MG63 (cell line): ENCODE results near the gene SAMD7. TPM values are rescaled to one million over a fixed set of nuclear protein-coding genes. Genes with fewer than 3 reads are reported as not detected.

Experiments
- DNase-seq: peaks from one replicate; pipeline ENCODE4 v3.0.0-alpha.2; 2020
- H3K27me3 ChIP-seq: fragments of 250-450 bp; sonication (Bioruptor Pico); 2 replicates; pipeline ENCODE4 v1.5.1; 2020; ENCODE audit warnings: mild to moderate bottlenecking, moderate library complexity
- H3K36me3 ChIP-seq: fragments of 250-450 bp; sonication (Bioruptor Pico); 2 replicates; pipeline ENCODE4 v1.5.1; 2020; ENCODE audit warnings: mild to moderate bottlenecking, moderate library complexity
- H3K4me3 ChIP-seq: fragments of 250-450 bp; sonication (Bioruptor Pico); 2 replicates; pipeline ENCODE4 v1.5.1; 2020; ENCODE audit warnings: mild to moderate bottlenecking, moderate library complexity
- H3K9me3 ChIP-seq: fragments of 250-450 bp; sonication (Bioruptor Pico); 2 replicates; pipeline ENCODE4 v1.5.1; 2020; ENCODE audit warnings: mild to moderate bottlenecking, moderate library complexity
- total RNA-seq: library from RNA; depleted of rRNA; stranded (reverse); fragments of >200 nt; shearing (Covaris generic); gene quantifications from 2 replicates; pipeline ENCODE4 v1.2.3, GENCODE V29; 2014; ENCODE audit warnings: low replicate concordance; rRNA removed

SAMD7 gene, protein sequence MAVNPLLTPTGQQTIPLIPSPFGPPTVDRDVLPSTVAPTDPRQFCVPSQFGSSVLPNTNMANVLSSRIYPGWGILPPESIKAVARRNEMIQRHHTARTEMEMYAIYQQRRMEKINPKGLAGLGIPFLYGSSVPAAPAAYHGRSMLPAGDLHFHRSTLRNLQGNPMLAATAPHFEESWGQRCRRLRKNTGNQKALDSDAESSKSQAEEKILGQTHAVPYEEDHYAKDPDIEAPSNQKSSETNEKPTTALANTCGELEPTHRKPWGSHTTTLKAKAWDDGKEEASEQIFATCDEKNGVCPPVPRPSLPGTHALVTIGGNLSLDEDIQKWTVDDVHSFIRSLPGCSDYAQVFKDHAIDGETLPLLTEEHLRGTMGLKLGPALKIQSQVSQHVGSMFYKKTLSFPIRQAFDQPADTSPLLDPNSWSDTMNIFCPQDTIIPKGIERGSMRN
- total RNA-seq = not detected in 2 replicates

DNA sequence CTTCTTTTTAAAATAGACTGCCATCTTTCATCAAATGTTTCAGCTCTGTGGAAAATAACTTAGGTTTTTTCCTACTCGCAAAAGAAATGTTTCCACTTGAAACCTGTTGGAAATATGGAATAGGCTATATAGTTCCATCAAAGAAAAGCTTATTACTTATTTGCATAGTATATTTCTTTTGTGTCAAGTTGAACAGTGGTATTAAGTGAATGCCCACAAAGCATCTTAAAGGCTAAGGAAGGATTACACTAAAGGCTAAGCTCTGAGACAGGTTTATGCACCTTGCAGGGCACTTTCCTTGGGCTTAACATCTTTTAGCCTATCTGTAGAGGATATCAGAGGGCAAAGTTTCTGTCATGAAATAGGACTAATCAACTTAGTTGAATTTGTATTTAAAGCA, at the start of gene SAMD7:
TSS of gene SAMD7 (plus strand) at position 301 of the 400 bp plus-strand sequence. CDS start 7,927 bp downstream, outside the sequence.
- no peaks in the 10 kb centered on the region for H3K9me3 ChIP-seq
- H3K36me3 ChIP-seq = no peaks in the 10 kb centered on the region
- H3K27me3 ChIP-seq = no peaks in the 10 kb centered on the region; the same call in 1 of the 2 replicates
- no peak for DNase-seq
- no peak within 1 kb of the TSS for H3K4me3 ChIP-seq

DNA sequence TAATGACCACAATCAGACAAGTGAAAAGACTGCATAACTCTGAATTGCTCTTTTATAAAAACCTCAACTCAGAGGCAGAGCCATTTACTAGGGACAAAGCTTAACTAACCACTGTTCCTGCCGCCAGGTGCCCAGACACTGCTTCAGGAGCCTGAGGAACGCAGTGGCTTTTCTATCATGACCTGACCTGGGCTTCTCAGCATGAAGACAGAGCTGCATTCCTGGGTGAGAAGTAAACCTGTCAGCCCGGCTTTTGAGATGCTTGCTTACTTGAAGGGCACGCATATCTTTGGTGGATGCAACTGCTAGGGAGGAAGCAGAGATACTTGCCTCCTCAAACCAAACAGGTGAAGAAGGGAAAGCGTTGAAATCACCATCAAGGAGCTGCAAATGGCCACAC, 49.5 kb upstream of the SAMD7 start:
- no peaks in the 10 kb centered on the region for H3K9me3 ChIP-seq
- no peak overlapping the region for H3K4me3 ChIP-seq
- no peaks in the 10 kb centered on the region; the same call in 1 of the 2 replicates for H3K27me3 ChIP-seq
- H3K36me3 ChIP-seq = no peaks in the 10 kb centered on the region
- DNase-seq = no peak

DNA sequence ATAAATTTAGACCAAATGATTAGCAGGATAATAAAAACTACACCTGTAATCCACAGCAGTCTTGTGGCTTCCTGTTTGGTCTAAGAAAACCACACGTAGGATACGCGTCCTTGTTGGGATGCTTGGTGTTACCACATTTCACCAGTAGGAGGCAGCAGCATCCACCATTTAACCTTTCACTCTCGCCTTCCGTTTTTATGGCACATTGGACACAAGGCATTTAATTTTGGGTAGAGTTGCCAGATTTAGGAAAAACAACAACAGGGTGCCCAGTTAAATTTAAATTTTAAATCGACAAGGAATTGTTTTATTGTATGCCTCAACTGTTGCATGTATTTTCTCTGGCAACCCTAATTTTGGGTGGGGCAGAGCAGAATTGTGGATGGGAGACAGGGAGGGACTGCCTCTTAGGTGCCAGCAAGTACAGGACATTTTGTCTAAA, 47.9 kb upstream of the SAMD7 start:
- peak; percentile 38 for DNase-seq
- H3K9me3 ChIP-seq = no peaks in the 10 kb centered on the region
- no peaks in the 10 kb centered on the region; the same call in none of the 2 replicates for H3K27me3 ChIP-seq
- no peak overlapping the region for H3K4me3 ChIP-seq
- H3K36me3 ChIP-seq = no peaks in the 10 kb centered on the region

DNA sequence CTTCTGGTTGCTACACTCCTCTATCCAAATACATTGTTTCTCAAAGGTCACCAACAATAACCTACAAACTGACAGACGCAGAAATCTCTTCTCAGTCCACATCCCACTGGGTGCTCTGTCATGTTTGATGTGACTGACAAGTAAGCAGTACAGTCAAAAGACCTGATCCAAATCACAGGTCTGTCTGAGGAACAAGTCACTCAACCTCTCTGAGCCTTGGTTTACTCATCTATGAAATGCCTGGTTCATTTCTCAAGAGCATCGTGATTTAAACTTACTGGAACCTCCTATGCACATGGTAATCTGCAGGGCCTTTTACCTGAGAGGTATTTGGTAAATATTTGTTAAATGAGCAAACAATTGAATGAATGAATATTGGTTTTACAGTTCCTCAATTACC, 47.1 kb upstream of the SAMD7 start:
- H3K4me3 ChIP-seq = no peak overlapping the region
- DNase-seq = no peak
- no peaks in the 10 kb centered on the region; the same call in none of the 2 replicates for H3K27me3 ChIP-seq
- no peaks in the 10 kb centered on the region for H3K36me3 ChIP-seq
- H3K9me3 ChIP-seq = no peaks in the 10 kb centered on the region

DNA sequence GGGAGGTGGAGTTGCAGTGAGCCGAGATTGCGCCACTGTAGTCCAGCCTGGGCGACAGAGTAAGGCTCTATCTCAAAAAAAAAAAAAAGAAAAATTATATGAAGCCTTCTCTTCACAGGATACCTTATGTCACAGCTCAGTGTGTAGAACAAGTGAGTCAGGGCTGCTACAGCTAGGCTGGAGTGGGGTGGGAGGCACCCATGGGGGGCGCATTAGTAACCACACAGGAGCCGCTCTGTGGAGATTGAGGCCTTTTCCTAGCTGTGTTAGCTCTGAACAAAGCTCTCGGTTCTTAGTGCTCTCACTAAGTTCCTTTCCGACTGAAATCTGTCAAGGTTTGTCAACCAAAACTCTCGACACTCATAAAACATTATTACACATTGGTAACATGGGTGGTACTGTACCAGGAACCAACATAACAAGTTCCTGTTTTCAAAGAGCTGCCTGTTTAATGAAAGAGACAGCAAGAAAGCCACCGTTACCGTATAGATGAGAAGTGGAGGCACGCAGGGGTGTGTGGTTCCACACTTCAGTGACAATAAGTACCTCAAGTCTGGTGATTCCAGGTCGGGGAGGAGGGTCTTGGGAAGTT, 46.1 kb upstream of the SAMD7 start:
- Histone ChIP-seq H3K9me3 (no peaks in the 10 kb centered on the region), H3K4me3 (no peak overlapping the region), H3K36me3 (no peaks in the 10 kb centered on the region), H3K27me3 (no peaks in the 10 kb centered on the region; the same call in 1 of the 2 replicates)
- no peak for DNase-seq

DNA sequence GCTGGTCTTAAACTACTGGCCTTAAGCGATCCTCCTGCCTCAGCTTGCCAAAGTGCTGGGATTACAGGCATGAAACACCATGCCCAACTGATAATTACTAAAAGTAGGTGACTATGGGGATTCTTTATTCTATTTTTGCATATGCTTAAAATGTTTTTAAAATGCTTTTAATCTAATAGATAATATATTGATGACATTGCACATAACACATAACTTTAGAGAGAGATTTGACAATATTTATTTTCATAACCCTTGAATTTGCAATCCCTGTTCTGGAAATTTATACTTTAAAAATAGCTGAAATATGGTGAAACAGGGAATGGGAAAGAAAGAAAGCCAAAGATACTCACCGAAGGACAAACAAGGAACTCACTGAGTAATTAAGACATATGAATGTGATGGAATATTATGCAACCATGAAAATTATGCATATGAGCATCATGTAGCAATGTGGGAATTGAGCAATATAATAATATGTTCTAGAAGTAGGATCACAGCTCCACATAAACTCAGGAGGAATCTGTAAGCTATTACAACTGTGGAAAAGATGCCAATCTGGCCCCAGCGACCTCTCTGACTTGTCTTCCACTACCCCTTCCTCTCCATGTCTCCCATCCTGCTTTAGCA, 43.7 kb upstream of the SAMD7 start:
- no peaks in the 10 kb centered on the region for H3K9me3 ChIP-seq
- no peak for DNase-seq
- H3K27me3 ChIP-seq = no peaks in the 10 kb centered on the region; the same call in 1 of the 2 replicates
- H3K4me3 ChIP-seq = no peak overlapping the region
- no peaks in the 10 kb centered on the region for H3K36me3 ChIP-seq

DNA sequence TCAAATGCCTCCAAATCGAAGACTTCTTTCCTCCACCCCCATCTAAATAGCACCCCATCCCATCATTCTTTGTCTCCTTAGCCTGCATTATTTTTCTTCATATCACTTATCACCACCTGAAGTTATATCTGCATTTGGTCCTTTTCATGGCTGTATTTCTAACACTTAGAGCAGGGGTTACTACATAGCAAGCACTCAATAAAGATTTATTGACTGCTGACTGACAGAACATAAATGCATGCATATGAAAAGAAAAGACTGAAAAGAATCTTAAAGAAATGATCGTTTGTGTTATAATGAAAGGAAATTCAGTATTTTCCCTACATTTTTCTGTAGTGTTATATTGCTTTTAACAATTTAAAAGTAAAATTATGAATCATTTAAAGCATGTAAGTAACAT, 43.0 kb upstream of the SAMD7 start:
- Histone ChIP-seq H3K9me3 (no peaks in the 10 kb centered on the region), H3K36me3 (no peaks in the 10 kb centered on the region), H3K27me3 (no peaks in the 10 kb centered on the region; the same call in 1 of the 2 replicates), H3K4me3 (no peak overlapping the region)
- DNase-seq = no peak

DNA sequence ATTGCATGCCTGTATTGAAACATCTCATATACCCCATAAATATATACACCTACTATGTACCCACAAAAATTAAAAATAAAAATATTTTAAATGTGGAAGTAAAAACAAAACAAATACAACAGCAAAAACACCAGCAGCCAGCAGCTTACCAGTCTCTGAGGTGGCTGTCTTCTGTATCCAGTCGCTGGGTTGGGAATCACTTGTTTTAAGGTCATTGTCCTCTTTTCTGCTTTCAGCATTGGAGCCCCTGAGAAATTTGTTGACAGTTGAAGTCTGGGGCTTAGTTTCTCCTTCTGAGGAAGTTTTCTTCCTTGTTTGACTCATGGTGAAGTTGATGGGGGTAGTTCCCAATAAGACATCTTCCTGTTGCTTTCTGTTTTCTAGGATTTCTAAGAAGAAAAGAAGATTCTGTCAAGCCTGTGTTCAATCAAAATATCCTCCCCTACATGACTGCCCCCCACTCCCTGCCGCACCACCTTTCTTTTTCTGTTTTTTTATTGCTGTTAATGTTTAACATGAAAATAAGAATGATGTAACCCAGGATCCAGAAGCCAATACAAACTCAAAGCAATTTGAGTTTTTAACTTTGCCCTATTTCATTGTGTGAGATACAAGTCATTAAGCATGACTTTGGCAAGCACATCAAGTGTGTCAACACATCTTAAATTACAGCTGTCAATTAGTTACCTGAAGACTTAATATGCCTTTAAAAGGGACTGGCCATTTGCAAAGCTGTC, 41.7 kb upstream of the SAMD7 start, which contains the start of gene LRRC31:
TSS of gene LRRC31 (minus strand) at position 452 of the 737 bp plus-strand sequence. CDS start at position 324, 128 bp downstream.
- no peaks in the 10 kb centered on the region for H3K9me3 ChIP-seq
- DNase-seq = no peak
- no peaks in the 10 kb centered on the region for H3K36me3 ChIP-seq
- H3K27me3 ChIP-seq = no peaks in the 10 kb centered on the region; the same call in 1 of the 2 replicates
- H3K4me3 ChIP-seq = no peak within 1 kb of the TSS

DNA sequence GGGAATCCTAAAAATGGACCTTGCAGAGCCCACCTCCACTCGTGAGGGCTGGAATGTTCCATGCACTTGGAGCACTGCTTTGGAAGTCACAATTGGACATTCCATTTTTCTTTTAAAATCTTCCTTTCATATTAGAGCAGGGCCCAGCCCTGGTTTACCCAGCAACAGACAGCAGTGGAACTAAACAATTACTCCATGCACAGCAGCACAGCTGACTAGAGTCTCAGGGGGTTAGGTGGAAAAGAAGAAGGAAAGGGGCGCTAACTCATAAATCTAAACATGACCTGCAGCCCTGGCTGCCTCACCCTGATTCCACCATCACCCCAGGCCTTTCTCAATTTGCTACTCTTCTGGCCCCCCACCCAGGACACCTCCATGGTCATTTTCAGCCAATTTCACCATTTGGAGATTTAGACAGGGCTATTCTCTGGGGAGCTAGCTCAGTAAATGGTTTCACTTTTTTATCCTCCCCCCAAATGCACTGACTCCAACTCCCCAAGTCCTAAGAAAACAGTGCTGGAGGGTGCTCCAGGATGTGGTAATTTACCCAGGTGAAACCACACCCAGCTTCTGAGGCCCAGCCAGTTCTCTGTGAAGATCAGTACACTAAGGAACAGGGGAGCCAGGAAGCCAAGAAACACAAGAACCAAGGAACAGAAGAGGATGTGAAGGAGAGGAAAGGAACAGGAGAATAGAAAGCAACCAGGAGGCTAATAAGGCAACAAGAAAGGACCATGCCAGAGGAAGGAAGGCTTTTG, 40.1 kb upstream of the SAMD7 start:
- Histone ChIP-seq H3K9me3 (no peaks in the 10 kb centered on the region), H3K36me3 (no peaks in the 10 kb centered on the region), H3K4me3 (no peak overlapping the region), H3K27me3 (no peaks in the 10 kb centered on the region; the same call in 1 of the 2 replicates)
- DNase-seq = no peak

DNA sequence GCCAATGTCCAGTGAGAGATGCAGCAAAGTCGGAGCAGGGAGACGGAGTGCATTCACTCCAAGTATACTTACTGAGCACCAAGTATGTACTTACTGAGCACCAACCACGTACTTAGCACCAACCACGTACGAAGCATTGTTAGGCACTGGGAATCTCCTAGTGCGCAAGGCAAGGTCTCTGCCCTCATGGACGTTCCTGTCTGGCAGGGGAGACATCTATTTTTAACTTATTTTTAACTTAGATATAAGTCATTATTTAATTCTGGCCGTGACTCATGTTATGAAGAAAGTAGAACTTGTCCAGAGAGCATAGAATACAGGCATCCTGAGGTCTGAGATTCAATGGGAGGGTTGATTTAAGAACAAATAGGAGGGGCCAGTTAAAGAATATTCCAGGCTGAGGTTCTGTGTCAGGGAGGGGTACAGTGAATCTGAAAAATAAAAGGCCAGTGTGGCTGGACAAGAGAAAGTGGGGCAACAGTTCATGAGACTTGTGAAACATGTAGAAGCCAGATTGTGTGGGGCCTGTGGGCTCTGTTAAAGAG, 32.3 kb upstream of the SAMD7 start:
- Histone ChIP-seq H3K9me3 (no peaks in the 10 kb centered on the region), H3K36me3 (no peaks in the 10 kb centered on the region), H3K27me3 (no peaks in the 10 kb centered on the region), H3K4me3 (no peak overlapping the region)
- no peak for DNase-seq

DNA sequence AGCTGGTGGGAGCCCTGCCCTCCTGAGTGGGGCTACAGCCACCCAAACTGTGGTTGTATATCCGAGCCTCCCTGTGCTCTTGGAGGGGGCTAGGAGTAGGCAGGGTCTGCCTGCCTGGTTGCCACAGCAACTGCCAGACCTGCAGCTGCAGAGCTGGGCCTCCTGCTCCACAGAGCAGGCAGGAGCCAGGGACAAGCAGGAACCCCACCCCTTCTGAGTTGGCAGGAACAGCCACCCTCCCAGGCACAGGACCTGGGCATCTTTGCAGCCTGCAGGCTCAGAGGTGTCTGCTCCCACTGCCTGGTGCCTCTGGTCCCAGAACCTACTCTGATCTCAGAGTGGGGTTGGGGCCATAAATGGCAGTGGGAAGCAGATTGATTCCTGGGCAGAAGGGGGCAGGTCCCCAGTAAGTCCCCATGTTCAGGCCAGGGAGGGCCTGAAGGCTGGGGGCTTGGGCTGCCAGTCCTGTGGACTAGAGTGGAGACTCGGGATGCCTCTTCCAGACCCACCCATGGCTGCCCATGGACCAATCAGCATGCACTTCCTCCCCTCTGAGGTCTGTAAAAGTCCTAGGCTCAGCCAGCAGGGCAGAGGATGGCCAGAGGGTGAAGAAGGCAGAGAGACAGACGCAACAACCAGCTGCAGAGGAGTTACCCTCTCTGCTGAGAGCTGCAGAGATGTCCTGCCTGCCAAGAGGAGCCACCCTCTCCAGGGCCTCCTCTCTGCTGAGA, 31.4 kb upstream of the SAMD7 start:
- H3K36me3 ChIP-seq = no peaks in the 10 kb centered on the region
- no peak for DNase-seq
- no peaks in the 10 kb centered on the region for H3K27me3 ChIP-seq
- H3K4me3 ChIP-seq = no peak overlapping the region
- H3K9me3 ChIP-seq = no peaks in the 10 kb centered on the region

DNA sequence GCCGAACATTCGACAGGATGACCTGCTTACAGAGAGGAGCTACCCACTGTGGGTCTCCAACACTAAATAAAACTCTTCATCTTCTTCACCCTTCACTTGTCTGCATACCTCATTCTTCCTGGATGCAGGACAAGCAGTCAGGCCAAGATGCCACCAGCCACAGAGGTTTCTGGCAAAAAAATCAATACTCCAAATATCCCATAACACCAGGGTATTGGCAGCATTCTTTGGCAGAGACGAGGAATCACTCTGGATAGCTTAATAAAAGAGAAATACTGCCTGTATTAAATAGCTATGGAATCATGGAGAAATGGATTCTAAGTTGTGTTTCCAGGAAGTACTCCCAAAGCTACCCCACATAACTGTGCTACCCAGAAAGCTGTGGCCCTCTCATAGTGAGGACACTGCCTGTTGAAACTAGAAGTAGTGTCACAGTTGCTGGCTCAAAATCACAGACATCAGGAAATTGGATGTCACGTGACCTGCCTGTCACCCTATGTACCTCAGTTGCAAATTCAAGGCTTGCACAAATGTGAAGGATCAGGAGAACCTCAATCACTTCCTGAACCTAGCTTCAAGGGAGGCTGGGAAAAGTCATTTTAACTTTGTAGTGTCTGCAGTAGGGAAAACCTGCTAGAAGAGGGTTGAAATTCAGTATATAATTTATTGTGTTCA, 30.7 kb upstream of the SAMD7 start:
- Histone ChIP-seq H3K9me3 (no peaks in the 10 kb centered on the region), H3K4me3 (no peak overlapping the region), H3K27me3 (no peaks in the 10 kb centered on the region), H3K36me3 (no peaks in the 10 kb centered on the region)
- DNase-seq = no peak

DNA sequence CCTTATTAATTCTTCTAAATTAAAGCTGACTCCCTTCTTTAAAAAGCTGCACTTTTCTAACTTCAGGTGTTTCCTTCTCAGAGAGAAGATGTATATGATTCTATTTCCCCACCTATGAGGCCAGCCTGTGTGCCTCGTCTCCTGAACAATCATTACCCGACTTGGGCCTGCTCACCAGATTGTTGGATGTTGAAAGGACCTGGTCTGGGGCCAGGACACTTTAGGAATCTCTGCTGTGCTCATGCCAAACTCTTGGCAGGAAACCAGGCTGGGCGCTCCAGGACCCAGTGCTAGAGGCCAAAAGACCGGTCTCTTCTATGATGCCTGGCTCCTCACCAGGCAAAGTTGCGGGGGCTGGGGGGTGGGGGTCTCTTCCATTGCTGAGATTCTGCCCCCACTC, 24.7 kb upstream of the SAMD7 start:
- Histone ChIP-seq H3K9me3 (no peaks in the 10 kb centered on the region), H3K27me3 (no peaks in the 10 kb centered on the region), H3K36me3 (no peaks in the 10 kb centered on the region), H3K4me3 (no peak overlapping the region)
- DNase-seq = peak; percentile 92

DNA sequence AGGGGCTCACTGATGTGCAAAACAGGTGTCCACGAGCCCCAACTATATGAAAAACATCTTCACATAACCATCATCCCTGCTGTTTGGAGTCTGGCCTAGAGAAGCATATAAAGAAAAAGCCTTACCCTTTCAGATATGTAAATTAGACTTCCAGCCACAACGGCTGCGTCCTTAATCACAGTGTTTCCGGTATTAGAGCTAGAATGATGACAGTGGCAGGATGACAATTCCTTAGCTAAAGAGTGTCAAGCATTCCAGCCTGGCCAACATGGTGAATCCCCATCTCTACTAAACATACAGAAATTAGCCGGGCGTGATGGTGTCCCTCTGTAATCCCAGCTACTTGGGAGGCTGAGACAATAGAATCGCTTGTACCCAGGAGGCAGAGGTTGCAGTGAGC, 19.5 kb upstream of the SAMD7 start:
- H3K36me3 ChIP-seq = no peaks in the 10 kb centered on the region
- no peak for DNase-seq
- no peaks in the 10 kb centered on the region for H3K27me3 ChIP-seq
- H3K9me3 ChIP-seq = no peaks in the 10 kb centered on the region
- no peak overlapping the region for H3K4me3 ChIP-seq

DNA sequence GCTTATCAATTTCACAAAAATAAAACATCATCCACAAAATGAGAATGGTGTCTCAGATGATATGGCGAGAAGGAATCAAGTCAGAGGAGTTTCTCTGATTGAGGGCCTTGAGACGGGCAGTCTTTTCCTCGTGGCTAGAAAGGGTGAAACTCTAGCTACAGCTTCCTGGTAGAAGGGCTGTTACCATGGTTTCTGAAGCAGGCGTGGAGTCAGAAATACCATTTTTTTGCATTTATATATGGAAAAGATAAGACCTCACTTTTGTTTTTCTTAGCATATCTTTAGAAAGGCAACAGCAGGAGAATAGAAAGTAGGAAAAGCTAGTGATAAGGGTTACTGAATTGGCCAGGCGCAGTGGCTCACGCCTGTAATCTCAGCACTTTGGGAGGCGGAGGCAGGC, 17.3 kb upstream of the SAMD7 start:
- Histone ChIP-seq H3K27me3 (no peaks in the 10 kb centered on the region), H3K36me3 (no peaks in the 10 kb centered on the region), H3K4me3 (no peak overlapping the region), H3K9me3 (no peaks in the 10 kb centered on the region)
- DNase-seq = no peak
